PFSK-1 (cell line): ENCODE measurements around the gene SLX1A.

Source experiments
- POLR2AphosphoS5 ChIP-seq: IDR thresholded peaks from 2 replicates; pipeline ENCODE4 v1.6.1; 2012; ENCODE audit warnings: low read depth, mild to moderate bottlenecking, control low read depth, low read length, moderate library complexity
- SIN3A ChIP-seq: IDR thresholded peaks from 2 replicates; pipeline ENCODE4 v1.6.1; 2012; ENCODE audit warnings: mild to moderate bottlenecking, low read length, moderate library complexity, borderline replicate concordance; ENCODE audit not compliant: insufficient read depth
- TAF1 ChIP-seq: IDR thresholded peaks from 2 replicates; pipeline ENCODE4 v1.6.1; 2012; ENCODE audit warnings: low read length, control low read depth, borderline replicate concordance; ENCODE audit not compliant: insufficient read depth

DNA sequence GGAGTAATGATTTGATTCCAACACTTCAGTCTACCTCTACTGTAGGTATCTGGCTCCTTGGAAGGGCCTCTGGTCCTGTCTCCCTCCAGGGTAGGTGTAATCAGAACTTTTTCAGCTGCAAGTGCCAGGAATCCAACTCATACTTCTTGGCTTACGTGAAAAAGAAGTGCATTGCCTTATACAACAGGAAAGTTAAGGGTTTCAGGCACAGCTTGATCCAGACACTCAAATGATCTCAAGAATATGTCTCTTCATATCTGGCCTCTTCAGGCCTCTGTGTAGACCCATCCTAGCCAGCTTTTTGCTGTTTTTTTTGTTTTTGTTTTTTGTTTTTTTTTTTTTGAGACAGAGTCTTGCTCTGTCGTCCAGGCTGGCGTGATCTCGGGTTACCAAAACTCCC, 14.5 kb upstream of the SLX1A start:
- TF ChIP-seq POLR2AphosphoS5 (no peak), SIN3A (no peak), TAF1 (no peak)
